ENCODE results near the gene CGNL1. TPM values are rescaled to one million over a fixed set of nuclear protein-coding genes. Genes with fewer than 3 reads are reported as not detected.

The CGNL1 gene
- polyA plus RNA-seq, 1 of the 3 experiments (the other 2 are of a cell fraction) = 0.23 TPM

GRCh38 chr15:57561041-57561711 is 184.9 kb downstream of the CGNL1 start:
- peak; percentile 80 for TF ChIP-seq SMC3 (IDR thresholded peaks at IDR 0.05; ENCODE audit: low read depth, low read length)
- TF ChIP-seq, protein P1, sequence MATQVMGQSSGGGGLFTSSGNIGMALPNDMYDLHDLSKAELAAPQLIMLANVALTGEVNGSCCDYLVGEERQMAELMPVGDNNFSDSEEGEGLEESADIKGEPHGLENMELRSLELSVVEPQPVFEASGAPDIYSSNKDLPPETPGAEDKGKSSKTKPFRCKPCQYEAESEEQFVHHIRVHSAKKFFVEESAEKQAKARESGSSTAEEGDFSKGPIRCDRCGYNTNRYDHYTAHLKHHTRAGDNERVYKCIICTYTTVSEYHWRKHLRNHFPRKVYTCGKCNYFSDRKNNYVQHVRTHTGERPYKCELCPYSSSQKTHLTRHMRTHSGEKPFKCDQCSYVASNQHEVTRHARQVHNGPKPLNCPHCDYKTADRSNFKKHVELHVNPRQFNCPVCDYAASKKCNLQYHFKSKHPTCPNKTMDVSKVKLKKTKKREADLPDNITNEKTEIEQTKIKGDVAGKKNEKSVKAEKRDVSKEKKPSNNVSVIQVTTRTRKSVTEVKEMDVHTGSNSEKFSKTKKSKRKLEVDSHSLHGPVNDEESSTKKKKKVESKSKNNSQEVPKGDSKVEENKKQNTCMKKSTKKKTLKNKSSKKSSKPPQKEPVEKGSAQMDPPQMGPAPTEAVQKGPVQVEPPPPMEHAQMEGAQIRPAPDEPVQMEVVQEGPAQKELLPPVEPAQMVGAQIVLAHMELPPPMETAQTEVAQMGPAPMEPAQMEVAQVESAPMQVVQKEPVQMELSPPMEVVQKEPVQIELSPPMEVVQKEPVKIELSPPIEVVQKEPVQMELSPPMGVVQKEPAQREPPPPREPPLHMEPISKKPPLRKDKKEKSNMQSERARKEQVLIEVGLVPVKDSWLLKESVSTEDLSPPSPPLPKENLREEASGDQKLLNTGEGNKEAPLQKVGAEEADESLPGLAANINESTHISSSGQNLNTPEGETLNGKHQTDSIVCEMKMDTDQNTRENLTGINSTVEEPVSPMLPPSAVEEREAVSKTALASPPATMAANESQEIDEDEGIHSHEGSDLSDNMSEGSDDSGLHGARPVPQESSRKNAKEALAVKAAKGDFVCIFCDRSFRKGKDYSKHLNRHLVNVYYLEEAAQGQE (IDR thresholded peaks at IDR 0.05; ENCODE audit: low read depth, low read length) = no peak
- TF ChIP-seq EP300 (IDR thresholded peaks at IDR 0.05; ENCODE audit: borderline replicate concordance in 1 of 2, low read depth in 1 of 2, low read length in 1 of 2) = 0 out of 4 replicates have a peak, but pooled peaks of 1 of the 2 experiments have one; percentile 11
- peak; percentile 86 for TF ChIP-seq RAD21 (IDR thresholded peaks at IDR 0.05; ENCODE audit: low read length)
- TF ChIP-seq PBX3 (IDR thresholded peaks at IDR 0.05) = no peak
- no peak for TF ChIP-seq RFX5 (IDR thresholded peaks at IDR 0.05; ENCODE audit: low read length)
- TF ChIP-seq FOXJ3 (CRISPR knock-in tag; IDR thresholded peaks at IDR 0.05) = no peak
- TF ChIP-seq GABPA (IDR thresholded peaks at IDR 0.05; ENCODE audit: low read depth) = no peak
- TF ChIP-seq, protein P2, sequence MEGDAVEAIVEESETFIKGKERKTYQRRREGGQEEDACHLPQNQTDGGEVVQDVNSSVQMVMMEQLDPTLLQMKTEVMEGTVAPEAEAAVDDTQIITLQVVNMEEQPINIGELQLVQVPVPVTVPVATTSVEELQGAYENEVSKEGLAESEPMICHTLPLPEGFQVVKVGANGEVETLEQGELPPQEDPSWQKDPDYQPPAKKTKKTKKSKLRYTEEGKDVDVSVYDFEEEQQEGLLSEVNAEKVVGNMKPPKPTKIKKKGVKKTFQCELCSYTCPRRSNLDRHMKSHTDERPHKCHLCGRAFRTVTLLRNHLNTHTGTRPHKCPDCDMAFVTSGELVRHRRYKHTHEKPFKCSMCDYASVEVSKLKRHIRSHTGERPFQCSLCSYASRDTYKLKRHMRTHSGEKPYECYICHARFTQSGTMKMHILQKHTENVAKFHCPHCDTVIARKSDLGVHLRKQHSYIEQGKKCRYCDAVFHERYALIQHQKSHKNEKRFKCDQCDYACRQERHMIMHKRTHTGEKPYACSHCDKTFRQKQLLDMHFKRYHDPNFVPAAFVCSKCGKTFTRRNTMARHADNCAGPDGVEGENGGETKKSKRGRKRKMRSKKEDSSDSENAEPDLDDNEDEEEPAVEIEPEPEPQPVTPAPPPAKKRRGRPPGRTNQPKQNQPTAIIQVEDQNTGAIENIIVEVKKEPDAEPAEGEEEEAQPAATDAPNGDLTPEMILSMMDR (IDR thresholded peaks at IDR 0.05) = peak; percentile 91
- TF ChIP-seq CHD2 (IDR thresholded peaks at IDR 0.05; ENCODE audit: low read length, partially characterized antibody) = no peak
- TF ChIP-seq, protein P3, sequence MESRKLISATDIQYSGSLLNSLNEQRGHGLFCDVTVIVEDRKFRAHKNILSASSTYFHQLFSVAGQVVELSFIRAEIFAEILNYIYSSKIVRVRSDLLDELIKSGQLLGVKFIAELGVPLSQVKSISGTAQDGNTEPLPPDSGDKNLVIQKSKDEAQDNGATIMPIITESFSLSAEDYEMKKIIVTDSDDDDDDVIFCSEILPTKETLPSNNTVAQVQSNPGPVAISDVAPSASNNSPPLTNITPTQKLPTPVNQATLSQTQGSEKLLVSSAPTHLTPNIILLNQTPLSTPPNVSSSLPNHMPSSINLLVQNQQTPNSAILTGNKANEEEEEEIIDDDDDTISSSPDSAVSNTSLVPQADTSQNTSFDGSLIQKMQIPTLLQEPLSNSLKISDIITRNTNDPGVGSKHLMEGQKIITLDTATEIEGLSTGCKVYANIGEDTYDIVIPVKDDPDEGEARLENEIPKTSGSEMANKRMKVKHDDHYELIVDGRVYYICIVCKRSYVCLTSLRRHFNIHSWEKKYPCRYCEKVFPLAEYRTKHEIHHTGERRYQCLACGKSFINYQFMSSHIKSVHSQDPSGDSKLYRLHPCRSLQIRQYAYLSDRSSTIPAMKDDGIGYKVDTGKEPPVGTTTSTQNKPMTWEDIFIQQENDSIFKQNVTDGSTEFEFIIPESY (IDR thresholded peaks at IDR 0.05; ENCODE audit: borderline replicate concordance, low read depth) = no peak
- 0 out of 2 replicates have a peak, but pooled peaks have one; percentile 13 for TF ChIP-seq NRF1 (IDR thresholded peaks at IDR 0.05; ENCODE audit: low read depth, low read length)
- TF ChIP-seq NFIC (IDR thresholded peaks at IDR 0.05; ENCODE audit: borderline replicate concordance) = 0 out of 2 replicates have a peak, but pooled peaks have one; percentile 5
- TF ChIP-seq, protein P4, sequence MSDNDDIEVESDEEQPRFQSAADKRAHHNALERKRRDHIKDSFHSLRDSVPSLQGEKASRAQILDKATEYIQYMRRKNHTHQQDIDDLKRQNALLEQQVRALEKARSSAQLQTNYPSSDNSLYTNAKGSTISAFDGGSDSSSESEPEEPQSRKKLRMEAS (IDR thresholded peaks at IDR 0.05; ENCODE audit: low read depth) = no peak
- no peak for TF ChIP-seq ELF1 (IDR thresholded peaks at IDR 0.05)
- TF ChIP-seq RXRA (IDR thresholded peaks at IDR 0.05; ENCODE audit: borderline replicate concordance, low read depth) = no peak
- no peak for TF ChIP-seq GATA2 (CRISPR knock-in tag; IDR thresholded peaks at IDR 0.05)
- TF ChIP-seq EZH2phosphoT487 (IDR thresholded peaks at IDR 0.05; ENCODE audit: borderline replicate concordance, low read depth) = no peak
- peak; percentile 73 for DNase-seq
- H3K4me1 ChIP-seq (ENCODE audit: control insufficient read depth in 1 of 2, insufficient read depth in 2 of 2, low read depth in 1 of 2, low read length in 1 of 2) = peaks cover 0 to 9% of the 10 kb centered on the region in 2 experiments; a peak in 1 of 4 replicates
- H3K79me2 ChIP-seq (ENCODE audit: insufficient read depth) = no peaks in the 10 kb centered on the region
- H3K4me3 ChIP-seq (ENCODE audit: low read depth in 2 of 2, low read length in 1 of 2) = peak overlapping the region in 1 of 2 experiments; percentile 11; a peak in 1 of 4 replicates
- CTCF ChIA-PET = interaction anchor here (0.6 to 12.5 kb wide), 58 partner anchors 8 to 621 kb away, joined by 3 to 145 read pairs (median 5); partner anchors contain the start of genes MYZAP and POLR2M
- H3K9ac ChIP-seq = no peak overlapping the region
- H4K20me1 ChIP-seq (ENCODE audit: insufficient read depth) = no peaks in the 10 kb centered on the region
- 53% methylated on average over 8 of the region's 9 CpGs for WGBS (ENCODE audit: low lambda C conversion rate)
- no peak overlapping the region for H3K4me2 ChIP-seq
- POLR2A ChIA-PET = no interaction called here
- 0 out of 2 replicates have a peak overlapping the region, but pooled peaks have one; percentile 16 for H2AFZ ChIP-seq (ENCODE audit: low read depth)
- no peaks in the 10 kb centered on the region for H3K36me3 ChIP-seq (replicated peaks in 1 of 2; ENCODE audit: control insufficient read depth in 1 of 2, insufficient read depth in 2 of 2, low read length in 1 of 2)
- no peaks in the 10 kb centered on the region for H3K9me2 ChIP-seq
- H3K27me3 ChIP-seq (ENCODE audit: insufficient read depth) = no peaks in the 10 kb centered on the region
- H3K9me3 ChIP-seq = no peaks in the 10 kb centered on the region
- H3K27ac ChIP-seq (ENCODE audit: low read depth in 2 of 2, low read length in 1 of 2) = peak overlapping the region in 1 of 2 experiments; percentile 34; a peak in 1 of 4 replicates
- H3F3A ChIP-seq (replicated peaks; ENCODE audit: insufficient read depth) = no peaks in the 10 kb centered on the region
